ENCODE results near the gene ITGA8. TPM values are rescaled to one million over a fixed set of nuclear protein-coding genes. Genes with fewer than 3 reads are reported as not detected.
"Not testable (repeated sequence)": the region's sequence is repeated elsewhere in the genome, so short reads cannot be mapped to it uniquely, and the experiment has no call there.

The ITGA8 gene
- total RNA-seq, 1 donor from 2014 or later = 23.4 TPM

GRCh38 chr10:15588635-15589508 is 130.8 kb downstream of the ITGA8 start:
- intact Hi-C loops (cut with DNase I) = loop anchor here (10.0 kb wide), 1 partner anchor 136 kb away; no protein-coding TSS in a partner anchor
- ATAC-seq = no peak
- Histone ChIP-seq H3K9me3 (no peaks in the 10 kb centered on the region), H3K36me3 (no peaks in the 10 kb centered on the region), H3K27ac (no peak overlapping the region), H3K4me3 (no peak overlapping the region), H3K4me1 (peaks cover 19% of the 10 kb centered on the region), H3K27me3 (ENCODE audit: low read depth) (no peaks in the 10 kb centered on the region)
- DNase-seq = no peak
- TF ChIP-seq, protein P1, sequence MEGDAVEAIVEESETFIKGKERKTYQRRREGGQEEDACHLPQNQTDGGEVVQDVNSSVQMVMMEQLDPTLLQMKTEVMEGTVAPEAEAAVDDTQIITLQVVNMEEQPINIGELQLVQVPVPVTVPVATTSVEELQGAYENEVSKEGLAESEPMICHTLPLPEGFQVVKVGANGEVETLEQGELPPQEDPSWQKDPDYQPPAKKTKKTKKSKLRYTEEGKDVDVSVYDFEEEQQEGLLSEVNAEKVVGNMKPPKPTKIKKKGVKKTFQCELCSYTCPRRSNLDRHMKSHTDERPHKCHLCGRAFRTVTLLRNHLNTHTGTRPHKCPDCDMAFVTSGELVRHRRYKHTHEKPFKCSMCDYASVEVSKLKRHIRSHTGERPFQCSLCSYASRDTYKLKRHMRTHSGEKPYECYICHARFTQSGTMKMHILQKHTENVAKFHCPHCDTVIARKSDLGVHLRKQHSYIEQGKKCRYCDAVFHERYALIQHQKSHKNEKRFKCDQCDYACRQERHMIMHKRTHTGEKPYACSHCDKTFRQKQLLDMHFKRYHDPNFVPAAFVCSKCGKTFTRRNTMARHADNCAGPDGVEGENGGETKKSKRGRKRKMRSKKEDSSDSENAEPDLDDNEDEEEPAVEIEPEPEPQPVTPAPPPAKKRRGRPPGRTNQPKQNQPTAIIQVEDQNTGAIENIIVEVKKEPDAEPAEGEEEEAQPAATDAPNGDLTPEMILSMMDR (IDR thresholded peaks at IDR 0.05) = no peak

DNA sequence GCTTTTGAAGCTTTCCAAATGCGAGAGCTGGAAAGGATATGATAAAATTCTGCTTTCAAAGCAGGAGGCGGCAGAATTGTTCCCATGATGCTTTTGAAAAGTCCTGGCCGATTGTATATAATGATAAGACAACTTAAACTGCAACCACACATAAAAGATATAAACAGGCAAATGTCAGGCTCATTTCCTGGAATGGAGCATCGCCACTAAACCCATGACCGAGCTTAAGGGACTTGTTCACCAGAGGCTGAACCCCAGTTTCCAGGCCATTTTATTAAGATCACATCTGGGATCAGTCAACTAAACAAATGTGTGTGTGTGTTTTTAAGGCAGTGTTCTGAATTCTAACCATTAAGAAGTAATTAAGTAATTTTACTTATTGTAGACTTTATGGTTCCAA is 131.6 kb downstream of the ITGA8 start:
- Histone ChIP-seq H3K27ac (no peak overlapping the region), H3K36me3 (no peaks in the 10 kb centered on the region), H3K27me3 (ENCODE audit: low read depth) (no peaks in the 10 kb centered on the region), H3K9me3 (no peaks in the 10 kb centered on the region), H3K4me3 (no peak overlapping the region), H3K4me1 (peaks cover 19% of the 10 kb centered on the region)
- TF ChIP-seq, protein P1 (IDR thresholded peaks at IDR 0.05) = no peak
- intact Hi-C loops (cut with DNase I) = loop anchor here (10.0 kb wide), 1 partner anchor 137 kb away; no protein-coding TSS in a partner anchor
- DNase-seq = no peak
- ATAC-seq = no peak

GRCh38 chr10:15587271-15587670 is 132.5 kb downstream of the ITGA8 start:
- no peak for DNase-seq
- intact Hi-C loops (cut with DNase I) = loop anchor here (10.0 kb wide), 1 partner anchor 138 kb away; no protein-coding TSS in a partner anchor

GRCh38 chr10:15585303-15585715 is 134.4 kb downstream of the ITGA8 start:
- H3K4me1 ChIP-seq = peaks cover 19% of the 10 kb centered on the region
- H3K27ac ChIP-seq = no peak overlapping the region
- intact Hi-C loops (cut with DNase I) = loop anchor here (10.0 kb wide), 1 partner anchor 139 kb away; no protein-coding TSS in a partner anchor
- H3K27me3 ChIP-seq (ENCODE audit: low read depth) = no peaks in the 10 kb centered on the region
- H3K36me3 ChIP-seq = no peaks in the 10 kb centered on the region
- peak; percentile 55 for DNase-seq
- TF ChIP-seq, protein P1 (IDR thresholded peaks at IDR 0.05) = peak; percentile 69
- peak; percentile 61 to 72 for ATAC-seq
- no peak overlapping the region for H3K4me3 ChIP-seq
- H3K9me3 ChIP-seq = no peaks in the 10 kb centered on the region

More at GRCh38 chr10:15587271-15587670, 132.5 kb downstream of the ITGA8 start:
- peaks cover 19% of the 10 kb centered on the region for H3K4me1 ChIP-seq
- no peak for ATAC-seq
- no peaks in the 10 kb centered on the region for H3K27me3 ChIP-seq (ENCODE audit: low read depth)
- H3K4me3 ChIP-seq = no peak overlapping the region
- H3K36me3 ChIP-seq = no peaks in the 10 kb centered on the region
- TF ChIP-seq, protein P1 (IDR thresholded peaks at IDR 0.05) = no peak
- H3K27ac ChIP-seq = no peak overlapping the region
- no peaks in the 10 kb centered on the region for H3K9me3 ChIP-seq

DNA sequence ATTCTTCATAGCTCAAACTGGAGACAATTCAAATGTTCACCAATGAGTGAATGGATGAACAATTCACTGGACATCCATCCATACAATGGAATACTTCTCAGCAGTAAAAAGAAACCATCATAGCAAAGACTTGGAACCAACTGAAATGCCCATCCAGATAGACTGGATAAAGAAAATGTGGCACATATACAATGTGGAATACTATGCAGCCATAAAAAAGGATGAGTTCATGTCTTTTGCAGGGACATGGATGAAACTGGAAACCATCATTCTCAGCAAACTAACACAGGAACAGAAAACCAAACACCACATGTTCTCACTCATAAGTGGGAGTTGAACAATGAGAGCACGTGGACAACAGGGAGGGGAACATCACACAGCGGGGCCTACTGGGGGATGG is 136.8 kb downstream of the ITGA8 start:
- not testable (repeated sequence) for ATAC-seq; H3K4me1 ChIP-seq; H3K4me3 ChIP-seq; H3K36me3 ChIP-seq; DNase-seq; H3K27me3 ChIP-seq (ENCODE audit: low read depth); H3K27ac ChIP-seq; H3K9me3 ChIP-seq
- intact Hi-C loops (cut with DNase I) = loop anchor here (10.0 kb wide), 1 partner anchor 142 kb away; no protein-coding TSS in a partner anchor

- DNase-seq = no peak
- H3K4me1 ChIP-seq = no peaks in the 10 kb centered on the region
- no peak overlapping the region for H3K4me3 ChIP-seq
- ATAC-seq = no peak
- H3K27me3 ChIP-seq (ENCODE audit: low read depth) = no peaks in the 10 kb centered on the region
- H3K9me3 ChIP-seq = no peaks in the 10 kb centered on the region
- TF ChIP-seq, protein P1 (IDR thresholded peaks at IDR 0.05) = no peak
- H3K27ac ChIP-seq = no peak overlapping the region
- no peaks in the 10 kb centered on the region for H3K36me3 ChIP-seq
- intact Hi-C loops (cut with DNase I) = loop anchor here (10.0 kb wide), 1 partner anchor 145 kb away; no protein-coding TSS in a partner anchor
These were observed 140.1 kb downstream of the ITGA8 start for GRCh38 chr10:15579605-15580004.

Measured in lower lobe of right lung (tissue), 2 donors.